Measurements from ENCODE around the gene MSI2.

- TF ChIP-seq CTCF (IDR thresholded peaks at IDR 0.05; ENCODE audit: low read length) (no peak), EZH2 (IDR thresholded peaks at IDR 0.05; ENCODE audit: borderline replicate concordance, low read length) (no peak)
Measured at GRCh38 chr17:57444682-57445450, 188.5 kb downstream of the MSI2 start.
